ENCODE results near the gene ABHD12.
A peak's percentile ranks its signal among the peaks of the same experiment; 100 is the strongest.
"Not testable (repeated sequence)": the region's sequence is repeated elsewhere in the genome, so short reads cannot be mapped to it uniquely, and the experiment has no call there.

Gene ABHD12

DNA sequence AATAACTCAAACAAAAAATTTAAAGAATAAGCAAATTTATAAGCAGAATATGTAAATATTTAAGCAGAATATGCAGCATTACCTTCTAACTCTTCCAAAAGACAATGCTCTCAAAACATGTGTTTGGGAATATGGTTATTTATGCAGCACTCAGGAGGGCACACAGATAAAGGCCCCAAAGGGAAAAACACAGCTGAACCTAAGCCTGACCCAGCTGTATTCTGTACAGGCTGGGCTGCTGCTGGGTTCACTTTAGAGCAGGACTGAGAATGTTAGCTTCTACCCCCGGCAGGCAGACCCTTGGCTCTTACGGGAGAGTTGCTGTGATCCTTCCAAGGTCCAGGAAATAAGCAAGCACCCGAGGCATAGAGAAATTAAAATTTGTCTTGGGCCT lies 37.3 kb downstream of the ABHD12 start:
- no peak for DNase-seq

DNA sequence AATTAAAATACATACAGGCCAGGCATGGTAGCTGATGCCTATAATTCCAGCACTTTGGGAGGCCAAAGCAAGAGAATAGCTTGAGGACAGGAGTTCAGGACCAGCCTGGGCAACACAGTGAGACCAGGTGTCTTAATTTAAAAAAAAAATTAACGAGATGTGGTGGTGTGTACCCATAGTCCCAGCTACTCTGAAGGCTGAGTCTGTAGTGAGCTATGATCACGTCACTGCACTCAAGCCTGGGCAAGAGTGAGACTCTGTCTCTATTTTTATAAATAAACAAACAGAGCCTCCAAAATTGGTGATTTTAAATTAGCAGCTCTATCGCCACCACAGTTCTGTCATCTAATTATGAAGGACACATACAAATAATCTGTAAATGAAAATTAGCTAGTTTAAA lies 37.9 kb downstream of the ABHD12 start:
- DNase-seq: no peak

DNA sequence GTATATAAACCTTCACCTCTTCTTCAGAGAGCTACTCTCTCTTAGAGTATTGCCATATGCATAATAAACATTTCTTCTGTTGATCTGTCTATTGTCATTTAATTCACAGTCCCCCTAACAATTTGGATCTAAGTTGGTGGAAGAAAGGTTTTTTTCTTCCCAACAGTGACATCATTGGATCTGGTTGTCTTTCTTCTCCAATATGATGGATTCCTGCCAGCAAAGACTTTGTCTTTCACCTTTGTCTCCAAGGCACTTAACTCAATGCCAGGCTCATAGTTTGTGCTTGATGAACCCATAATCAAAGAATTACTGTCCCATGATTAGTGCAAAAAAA lies 39.6 kb downstream of the ABHD12 start:
- no peak for DNase-seq

DNA sequence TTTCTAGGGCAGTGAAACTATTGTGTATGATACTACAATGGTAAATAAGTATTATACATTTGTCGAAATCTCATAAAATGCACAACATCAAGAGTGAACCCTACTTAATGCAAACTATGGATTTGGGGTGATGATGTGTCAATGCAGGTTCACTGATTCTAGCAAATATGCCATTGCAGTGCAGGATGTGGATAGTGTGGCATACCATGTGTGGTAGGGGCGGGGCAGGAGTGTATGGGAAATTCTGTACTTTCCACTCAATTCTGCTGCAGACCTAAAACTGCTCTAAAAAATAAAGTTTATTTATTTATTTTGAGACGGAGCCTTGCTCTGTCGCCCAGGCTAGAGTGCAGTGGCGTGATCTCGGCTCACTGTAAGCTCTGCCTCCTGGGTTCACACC lies 44.3 kb downstream of the ABHD12 start:
- DNase-seq: peak; percentile 31

DNA sequence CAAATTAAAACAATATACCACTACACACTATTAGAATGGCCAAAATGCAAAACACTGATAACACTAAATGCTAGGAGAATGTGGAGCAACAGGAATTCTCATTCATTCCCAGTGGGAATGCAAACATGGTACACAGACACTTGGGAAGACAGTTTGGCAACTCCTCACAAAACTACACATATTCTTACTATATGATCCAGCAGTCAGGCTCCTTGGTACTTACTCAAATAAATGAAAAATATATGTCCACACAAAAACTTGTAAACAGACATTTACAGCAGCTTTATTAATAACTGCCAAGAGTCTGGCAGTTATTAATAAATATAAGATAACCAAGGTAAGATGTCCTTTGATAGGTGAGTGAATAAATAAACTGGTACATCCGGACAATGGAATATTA lies 44.9 kb downstream of the ABHD12 start:
- no peak for DNase-seq

DNA sequence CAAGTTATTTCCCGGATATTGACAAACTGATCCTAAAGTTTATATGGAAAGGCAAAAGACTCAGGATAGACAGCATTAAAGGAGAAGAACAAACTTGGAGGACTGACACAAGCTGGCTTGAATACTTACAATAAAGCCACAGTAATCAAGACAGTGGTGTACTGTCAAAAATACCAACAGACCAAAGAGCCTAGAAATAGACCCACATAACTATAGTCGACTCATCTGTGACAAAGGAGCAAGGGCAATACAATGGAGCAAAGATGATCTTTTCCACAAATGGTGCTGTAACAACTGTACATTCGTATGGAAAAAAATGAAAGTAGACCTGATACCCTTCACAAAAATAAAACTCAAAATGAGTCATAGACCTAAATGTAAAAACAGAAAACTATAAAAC lies 46.0 kb downstream of the ABHD12 start:
- no peak for DNase-seq

DNA sequence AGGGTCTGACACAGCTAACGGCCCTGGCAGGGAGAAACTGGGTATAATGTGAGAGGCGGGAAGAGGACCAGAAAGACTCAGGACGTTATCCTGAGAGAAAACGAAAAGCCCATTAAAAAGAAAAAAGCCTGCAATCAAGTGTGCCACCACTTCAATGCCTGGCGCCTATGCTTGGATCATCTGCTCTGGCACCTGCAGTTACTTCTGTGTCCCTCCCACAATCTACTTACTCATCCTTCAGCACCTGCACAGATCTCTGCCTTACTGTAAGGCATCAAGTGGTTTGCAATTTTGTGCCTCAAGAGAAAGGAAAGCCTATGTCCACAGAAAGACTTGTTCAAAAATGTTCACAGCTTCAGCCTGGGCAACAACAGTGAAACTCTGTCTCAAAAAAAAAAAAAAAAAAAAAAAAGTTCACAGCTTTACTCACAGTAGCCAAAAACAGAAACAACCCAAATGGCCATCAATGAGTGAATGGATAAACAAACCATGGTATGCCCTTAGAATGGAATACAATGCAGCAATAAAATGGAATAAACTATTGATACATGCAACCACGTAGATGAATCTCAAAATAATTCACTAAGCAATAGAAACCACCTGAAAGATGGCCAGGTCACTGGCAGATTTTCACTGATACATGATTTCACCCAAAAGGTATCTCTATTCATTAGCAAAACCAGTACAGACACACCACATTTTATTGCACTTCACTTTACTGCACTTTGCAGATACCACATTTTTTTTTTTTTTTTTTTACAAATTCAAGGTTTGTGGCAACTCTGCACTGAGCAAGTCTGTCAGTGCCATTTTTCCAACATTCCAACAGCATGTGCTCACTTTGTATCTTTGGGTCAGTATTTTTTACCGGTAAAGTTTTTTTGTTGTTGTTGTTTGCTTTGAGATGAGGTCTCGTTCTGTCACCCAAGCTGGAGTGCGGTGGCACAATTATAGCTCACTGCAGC lies 48.6 kb downstream of the ABHD12 start:
- no peak for DNase-seq

DNA sequence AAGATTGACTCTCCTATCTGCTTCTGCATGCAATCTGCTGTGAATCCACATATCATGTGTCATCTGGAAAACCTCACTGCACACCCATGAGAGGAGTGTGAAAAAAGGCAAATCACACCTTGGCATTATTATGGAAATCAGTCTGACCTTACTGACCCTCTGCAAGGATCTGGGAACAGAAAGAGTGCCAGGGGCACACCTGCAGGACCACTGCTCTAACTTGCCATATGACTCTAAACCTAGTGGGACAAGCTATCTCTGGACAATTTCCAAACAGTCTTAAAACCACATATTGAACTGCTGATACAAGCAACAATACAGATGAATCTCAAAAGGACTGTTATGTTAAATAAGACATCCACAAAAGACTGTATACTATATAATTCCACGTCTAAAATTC lies 50.3 kb downstream of the ABHD12 start:
- DNase-seq: no peak

DNA sequence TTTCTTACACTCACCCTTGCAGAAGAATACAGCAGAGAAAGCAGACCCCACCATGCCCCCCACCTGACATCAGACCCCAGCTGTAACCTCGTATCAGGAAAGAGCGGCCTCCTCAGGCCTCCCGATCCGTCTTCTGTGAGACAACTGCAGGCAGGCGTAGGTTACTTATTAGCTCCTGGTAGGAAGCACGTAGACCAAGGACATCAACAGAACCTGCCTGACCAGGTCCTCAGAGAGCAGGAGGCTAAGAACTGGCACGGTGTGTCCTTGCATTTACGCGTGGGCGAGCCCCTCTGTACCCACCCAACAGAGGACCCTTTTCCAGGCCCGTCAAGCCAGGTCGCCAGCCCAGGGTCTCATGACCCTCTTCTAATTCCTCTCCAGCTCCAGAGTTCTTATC lies 51.0 kb downstream of the ABHD12 start:
- DNase-seq: no peak

DNA sequence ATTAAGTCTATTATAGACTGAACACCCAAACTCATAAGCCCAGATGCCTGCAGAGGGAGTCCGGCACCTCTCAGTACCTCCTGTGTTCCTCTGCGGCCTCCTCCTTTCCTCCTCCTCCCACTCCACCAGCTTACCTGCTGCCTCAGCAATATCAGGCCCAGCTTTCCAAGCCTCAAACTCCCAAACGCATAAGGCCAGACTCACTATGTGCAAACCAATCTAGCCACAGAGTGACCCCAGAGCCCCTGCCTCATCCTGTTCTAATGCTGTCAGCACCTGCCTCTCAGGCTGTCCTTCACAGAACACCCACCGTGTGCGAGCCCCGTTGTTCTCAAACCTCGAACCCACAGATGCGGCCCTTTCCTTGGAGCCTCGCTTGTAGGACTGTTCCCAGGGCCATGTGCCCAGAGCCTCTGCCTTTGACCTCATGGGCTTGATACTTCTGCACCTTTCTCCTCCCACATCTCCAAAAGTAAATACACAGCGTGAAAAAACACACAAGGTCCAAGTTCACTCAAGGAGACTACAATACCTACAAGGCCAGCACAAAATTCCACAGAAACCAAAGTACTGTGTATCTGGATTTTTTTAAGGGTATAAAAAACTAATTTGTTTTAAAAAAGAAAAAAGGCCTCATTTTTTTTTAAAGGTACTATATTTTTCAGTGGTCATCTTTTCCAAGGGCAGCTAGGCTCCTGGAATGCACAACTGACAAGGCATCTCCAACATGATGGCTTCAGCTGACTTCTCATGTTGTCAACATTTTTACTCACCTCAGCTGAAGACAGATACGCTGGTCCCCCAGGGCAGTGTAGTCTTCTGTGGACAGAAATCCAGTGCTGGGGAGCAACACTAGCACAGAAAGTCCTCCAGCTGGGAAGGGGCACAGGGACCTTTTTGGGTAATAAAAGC lies 52.3 kb downstream of the ABHD12 start:
- no peak for DNase-seq

DNA sequence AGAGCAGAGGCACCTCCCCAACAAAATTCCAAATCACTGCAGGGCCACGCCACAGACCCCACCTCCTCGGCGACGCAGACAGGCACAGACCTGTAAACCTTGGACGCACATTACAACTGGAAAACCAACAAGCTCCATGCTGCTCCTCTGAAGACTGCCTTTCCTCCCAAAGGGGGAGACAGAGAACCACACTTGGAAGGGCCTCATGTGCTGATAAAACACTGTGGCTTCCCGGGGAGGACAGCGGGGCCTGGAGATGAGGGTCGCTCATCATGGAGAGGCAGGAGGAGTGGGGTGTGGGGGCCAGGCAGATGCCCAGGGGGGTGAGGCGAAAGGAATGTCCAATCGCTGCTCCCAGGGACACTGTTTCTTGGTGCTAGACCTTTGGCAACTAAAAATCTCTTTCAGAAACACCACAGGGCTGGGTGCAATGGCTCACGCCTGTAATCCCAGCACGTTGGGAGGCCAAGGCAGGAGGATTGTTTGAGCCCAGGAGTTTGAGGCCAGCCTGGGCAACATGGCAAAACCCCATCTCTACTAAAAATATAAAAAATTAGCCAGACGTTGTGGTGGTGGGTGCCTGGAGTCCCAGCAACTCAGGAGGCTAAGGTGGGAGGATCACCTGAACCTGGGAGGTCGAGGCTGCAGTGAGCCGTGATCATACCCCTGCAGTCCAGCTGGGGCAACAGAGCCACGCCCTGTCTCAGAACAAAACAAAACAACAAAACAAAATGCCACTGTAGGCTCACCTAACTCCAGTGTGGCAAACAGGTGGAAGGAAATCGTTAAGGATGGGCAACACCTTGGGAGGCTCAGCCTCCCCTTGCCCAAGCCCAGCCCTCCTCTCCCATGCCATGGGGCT lies 53.8 kb downstream of the ABHD12 start:
- DNase-seq: no peak

DNA sequence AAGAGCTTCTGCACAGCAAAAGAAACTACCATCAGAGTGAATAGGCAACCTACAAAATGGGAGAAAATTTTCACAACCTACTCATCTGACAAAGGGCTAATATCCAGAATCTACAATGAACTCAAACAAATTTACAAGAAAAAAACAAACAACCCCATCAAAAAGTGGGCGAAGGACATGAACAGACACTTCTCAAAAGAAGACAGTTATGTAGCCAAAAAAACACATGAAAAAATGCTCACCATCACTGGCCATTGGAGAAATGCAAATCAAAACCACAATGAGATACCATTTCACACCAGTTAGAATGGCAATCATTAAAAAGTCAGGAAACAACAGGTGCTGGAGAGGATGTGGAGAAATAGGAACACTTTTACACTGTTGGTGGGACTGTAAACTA lies 55.7 kb downstream of the ABHD12 start:
- not testable (repeated sequence) for DNase-seq

DNA sequence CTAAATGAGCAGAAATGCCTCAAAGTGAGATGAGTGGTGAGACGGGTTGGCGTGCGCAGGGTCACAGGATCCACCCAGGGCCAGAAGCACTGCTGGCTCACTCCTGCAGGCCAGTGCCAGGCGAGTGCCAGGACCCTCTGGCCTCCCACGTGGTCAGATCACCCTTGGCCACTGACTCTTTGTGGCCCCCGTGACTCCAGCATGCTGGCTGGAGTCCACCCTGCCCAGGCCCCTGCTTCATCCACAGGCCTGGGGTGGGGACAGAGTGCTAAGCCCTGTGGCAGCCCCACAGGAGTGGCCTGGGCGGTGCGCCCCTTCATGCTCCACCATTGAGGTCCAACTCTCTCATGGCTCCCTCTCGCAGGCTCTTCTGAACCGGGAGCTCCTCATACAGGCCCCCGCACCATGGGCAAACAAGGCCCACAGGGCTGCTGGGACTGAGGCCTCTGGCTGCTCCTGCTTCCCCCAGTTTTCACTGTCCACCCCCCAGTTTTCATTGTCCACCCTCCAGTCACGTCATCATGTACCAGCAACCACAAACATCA lies 61.6 kb downstream of the ABHD12 start:
- DNase-seq: no peak

DNA sequence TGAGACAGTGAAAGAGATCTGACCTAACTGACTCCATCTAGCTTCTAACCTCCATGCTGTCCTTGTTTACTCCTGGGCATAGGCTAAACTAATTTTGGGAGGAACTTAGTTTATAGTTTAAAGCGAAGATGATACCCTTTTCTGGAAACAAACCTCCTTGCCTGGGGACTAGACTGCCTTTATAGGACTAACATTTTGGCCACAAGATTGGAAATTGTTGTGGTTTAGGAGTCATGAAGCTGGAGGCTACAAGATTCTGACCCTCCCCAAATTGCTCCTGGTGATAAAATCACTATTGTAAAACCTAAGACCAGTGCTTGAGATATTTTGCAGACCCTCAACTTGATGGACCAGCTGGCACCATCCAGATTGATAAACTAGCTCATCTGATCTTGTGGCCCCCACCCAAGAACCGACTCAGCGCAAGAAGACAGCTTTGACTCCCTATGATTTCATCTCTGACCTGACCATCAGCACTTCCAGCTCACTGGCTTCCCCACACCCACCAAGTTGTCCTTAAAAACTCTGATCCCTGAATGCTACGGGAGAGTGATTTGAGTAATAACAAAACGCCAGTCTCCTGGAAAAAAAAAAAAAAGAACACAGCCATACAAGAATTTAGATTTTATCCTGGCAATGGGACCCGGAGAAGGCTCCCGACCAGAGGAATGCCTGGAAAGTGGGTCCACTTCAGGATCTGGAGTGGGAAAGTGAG lies 63.0 kb downstream of the ABHD12 start:
- DNase-seq: no peak

DNA sequence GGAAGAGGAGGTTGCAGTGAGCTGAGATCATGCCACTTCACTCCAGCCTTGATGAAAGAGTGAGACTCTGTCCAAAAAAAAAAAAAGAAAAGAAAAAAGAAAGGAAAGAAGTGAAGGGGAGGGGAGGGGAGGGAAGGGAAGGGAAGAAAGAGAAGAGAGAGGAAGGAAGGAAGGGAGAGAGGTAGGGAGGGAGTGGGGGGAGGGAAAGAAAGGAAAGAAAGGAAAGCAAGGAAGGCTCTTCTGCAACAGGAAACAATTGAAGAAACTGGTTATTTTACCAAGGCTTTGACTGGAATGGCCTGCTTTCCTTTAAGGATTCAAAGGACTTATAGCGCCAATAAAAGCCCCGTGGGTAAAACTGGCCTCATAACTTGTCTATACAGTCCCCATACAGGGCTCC lies 64.6 kb downstream of the ABHD12 start:
- DNase-seq: no peak

DNA sequence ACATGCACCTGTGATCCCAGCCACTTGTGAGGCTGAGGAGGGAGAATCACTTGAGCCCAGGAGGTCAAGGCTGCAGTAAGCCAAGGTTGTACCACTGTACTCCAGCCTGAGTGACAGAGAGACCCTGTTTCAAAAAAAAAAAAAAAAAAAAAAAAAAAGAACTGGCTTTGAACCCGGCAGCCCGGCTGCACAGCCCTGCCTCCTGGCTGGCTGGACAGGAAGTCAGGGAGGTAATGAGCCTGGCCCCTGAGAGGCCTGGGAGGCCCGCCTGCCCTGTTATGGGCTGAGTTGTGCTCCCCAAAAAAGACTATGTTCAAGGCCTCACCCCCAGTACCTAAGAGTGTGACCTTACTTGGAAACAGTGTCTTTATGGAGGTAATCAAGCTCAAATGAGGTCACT lies 65.6 kb downstream of the ABHD12 start:
- no peak for DNase-seq

DNA sequence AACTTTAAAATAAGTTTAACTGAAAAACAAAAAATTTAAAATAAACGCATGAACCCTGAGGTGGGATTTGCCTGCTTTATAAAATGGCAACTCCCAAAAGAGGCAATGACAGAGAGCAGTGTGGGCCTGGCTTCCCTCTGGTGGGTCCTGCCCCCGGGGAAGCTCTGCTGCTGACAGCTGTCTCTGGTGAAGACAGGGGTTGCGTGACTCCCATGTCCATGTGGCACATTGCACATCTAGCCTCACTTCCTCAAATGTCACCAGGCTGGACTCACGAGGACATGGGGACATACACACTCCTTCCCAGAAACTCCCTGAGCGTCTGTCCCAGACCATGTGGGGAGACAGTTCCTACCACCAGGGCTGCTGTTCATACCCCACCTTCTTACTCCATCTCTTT lies 66.2 kb downstream of the ABHD12 start:
- no peak for DNase-seq

DNA sequence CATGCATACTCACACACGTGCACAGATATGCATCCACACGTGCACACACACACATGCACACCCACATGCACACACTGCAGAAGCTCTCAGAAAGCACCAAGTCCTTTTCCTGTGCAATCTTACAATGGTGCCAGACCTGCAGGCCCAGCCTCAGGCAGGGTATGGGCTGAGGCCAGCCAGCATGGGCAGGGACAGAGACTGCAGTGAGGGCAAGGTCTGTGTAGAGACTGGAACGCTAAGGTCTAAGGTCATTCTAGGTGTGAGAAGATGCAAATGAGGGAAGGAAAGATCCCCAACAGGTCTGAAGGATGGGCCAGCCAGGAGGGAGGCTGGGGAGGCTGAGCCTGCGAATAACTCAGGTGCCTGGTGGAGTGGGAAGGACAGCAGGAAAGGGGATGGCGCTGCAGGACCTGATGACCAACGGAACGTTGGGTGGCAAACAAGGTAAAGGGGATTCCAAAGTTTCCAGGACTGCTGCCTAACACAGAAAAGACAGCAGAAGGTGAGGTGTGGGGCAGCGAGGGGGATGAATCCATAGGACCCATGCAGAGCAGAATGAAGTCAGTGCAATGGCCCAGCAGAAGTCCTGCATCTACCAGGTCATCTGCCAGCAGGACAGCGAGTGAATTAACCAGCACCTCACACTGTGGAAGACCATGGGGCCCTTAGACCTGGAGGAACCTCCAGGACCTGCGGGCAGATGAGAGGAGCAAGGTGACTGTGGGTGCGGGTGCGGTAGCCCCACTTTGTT lies 67.0 kb downstream of the ABHD12 start:
- DNase-seq: no peak

DNA sequence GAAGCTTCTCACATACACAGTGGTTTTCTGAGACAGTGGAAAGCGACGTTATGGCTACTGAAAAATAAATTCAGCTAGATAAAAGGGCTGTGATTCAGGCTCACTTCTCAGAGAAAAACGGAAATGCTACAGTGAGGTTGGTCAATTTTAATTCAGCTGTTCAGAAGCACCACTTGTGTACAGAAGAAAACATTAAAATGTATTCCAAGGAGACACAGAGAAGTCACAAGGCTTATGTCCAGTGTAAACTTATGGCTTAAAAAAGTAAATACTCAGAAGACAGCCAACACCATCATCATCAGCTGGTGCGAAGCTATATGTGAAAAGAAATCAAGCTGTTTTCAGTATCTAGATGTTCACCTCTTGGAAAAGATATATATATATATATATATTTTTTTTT lies 68.6 kb downstream of the ABHD12 start:
- DNase-seq: no peak

DNA sequence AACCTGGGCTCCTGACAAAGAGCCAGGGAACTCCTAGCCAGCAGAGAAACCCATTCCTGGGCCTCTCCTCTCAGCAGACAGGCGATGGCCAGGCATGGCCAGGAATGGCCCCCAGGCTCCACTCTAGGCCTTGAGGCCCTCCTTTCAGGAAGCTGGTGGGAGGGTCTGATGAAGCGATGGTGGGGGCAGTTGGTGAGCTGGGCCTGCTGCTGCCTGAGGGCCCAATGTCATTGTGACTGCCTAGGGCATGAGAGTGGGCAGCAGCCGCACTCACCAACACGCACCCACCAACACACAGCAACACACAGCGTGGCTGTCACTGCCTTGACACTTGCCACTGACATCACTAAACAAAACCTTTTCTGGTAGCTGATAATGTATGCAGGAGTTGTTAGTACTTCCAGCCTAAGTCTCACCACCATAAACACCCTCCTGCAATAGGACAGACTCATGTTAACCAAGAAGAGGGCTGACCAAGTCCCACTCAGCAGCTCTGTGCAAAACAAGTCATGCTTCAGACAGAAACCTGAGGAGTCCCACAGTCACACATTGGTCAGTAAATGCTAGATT lies 69.3 kb downstream of the ABHD12 start:
- DNase-seq: no peak

Measured in activated CD4-positive, alpha-beta T cell treated with anti-CD3 and anti-CD28 coated beads, Interleukin-2, amount 50 U/mL, for 16 hours (primary cell).